Ovary (tissue), 9 donors: ENCODE measurements around the gene DGKI. TPM values are rescaled to one million over a fixed set of nuclear protein-coding genes. Genes with fewer than 3 reads are reported as not detected.

Source experiments
- DNase-seq, 5 donors: peaks; one replicate each; pipeline ENCODE4 v3.0.0-alpha.2; 2019 to 2020
- H3K27ac ChIP-seq, 2 donors: fragments of 200-600 bp; one replicate each; pipeline versions ENCODE4 v1.5.1 to v1.8.0; 2019 to 2022
- H3K27me3 ChIP-seq: fragments of 200-600 bp; one replicate; pipeline ENCODE4 v1.8.0; 2022
- H3K36me3 ChIP-seq: fragments of 200-600 bp; sonication (generic); one replicate; pipeline ENCODE4 v1.5.1; 2019
- H3K4me1 ChIP-seq: one replicate; pipeline ENCODE4 v1.8.1; 2013; ENCODE audit warnings: mild to moderate bottlenecking, moderate library complexity; ENCODE audit not compliant: insufficient read depth
- H3K4me3 ChIP-seq: fragments of 200-600 bp; sonication (generic); one replicate; pipeline ENCODE4 v1.5.1; 2017
- H3K9me3 ChIP-seq, 2 donors: fragments of 200-600 bp in 1 of 2; sonication (generic) in 1 of 2; one replicate each; pipeline versions ENCODE4 v1.5.1 to v1.8.1; 2013 to 2019; ENCODE audit warnings: mild to moderate bottlenecking in 1 of 2, moderate library complexity in 1 of 2
- CTCF ChIP-seq, 3 donors: fragments of 450-650 bp in 2 of 3; fragments of 200-600 bp in 1 of 3; IDR thresholded peaks; one replicate each; pipeline versions ENCODE4 v1.5.1 to v1.8.0; 2016 to 2022; ENCODE audit warnings: antibody characterized with exemption in 3 of 3, mild to moderate bottlenecking in 1 of 3
- EP300 ChIP-seq: sonication (generic); formaldehyde crosslinking; IDR thresholded peaks from one replicate; pipeline ENCODE4 v1.6.1; 2017; ENCODE audit warnings: antibody characterized with exemption
- POLR2A ChIP-seq: fragments of 450-650 bp; IDR thresholded peaks from one replicate; pipeline ENCODE4 v1.6.1; 2017; ENCODE audit warnings: antibody characterized with exemption, mild to moderate bottlenecking, moderate library complexity
- WGBS, 3 donors: extraction: QIAGEN DNeasy Blood & Tissue Kit in 1 of 3; methylation state at CpG; one replicate each; pipeline versions ENCODE4 v1.1.5 to v1.1.7; 2013 to 2017; 5-methylcytosine and 5-hydroxymethylcytosine counted together
- intact Hi-C, 4 donors: fragments of 100-400 bp; cut with DNase I; formaldehyde crosslinking; loops; one replicate each; pipeline versions ENCODE4 v1.11.0 to v1.15.1; 2022 to 2023
- polyA plus RNA-seq, 2 donors: library from polyadenylated mRNA; stranded (reverse); fragments of 200-250 nt in 1 of 2; fragments of 350-450 nt in 1 of 2; fragmentation: Illumina TruSeq in 1 of 2; extraction: RNeasy Lipid Tissue Mini Kit (QIAGEN cat#74804) in 1 of 2; gene quantifications; one replicate each; pipeline ENCODE4 v1.2.3, GENCODE V29; 2013 to 2014
- total RNA-seq, 7 donors: library from RNA; depleted of rRNA in 2 of 7; stranded (reverse); fragments of >200 nt in 2 of 7; fragmentation: NEBNext Ultra II Directional in 3 of 7; extraction: Animal tissue kit (Norgen Biotek cat#: 25700) in 3 of 7; gene quantifications; one replicate each; pipeline versions ENCODE4 v1.1.0 to v1.2.4, GENCODE V29; 2016 to 2023
- donor health status: DM: no; HTN: no; CAD: no; lungs with moderate emphysema.
- donor health status: DM: no; HTN: no; CAD: no.
- donor health status: Bipolar disorder and iron deficiency.
- donor health status: DM: yes; HTN: yes; CAD: no.
- donor health status: DM: no; HTN: no; CAD: no.
- donor health status: DM: yes; HTN: yes; CAD: no.

Gene DGKI
- total and polyA plus RNA-seq, 9 donors: 0.10 to 1.3 (median 0.29) TPM

DNA sequence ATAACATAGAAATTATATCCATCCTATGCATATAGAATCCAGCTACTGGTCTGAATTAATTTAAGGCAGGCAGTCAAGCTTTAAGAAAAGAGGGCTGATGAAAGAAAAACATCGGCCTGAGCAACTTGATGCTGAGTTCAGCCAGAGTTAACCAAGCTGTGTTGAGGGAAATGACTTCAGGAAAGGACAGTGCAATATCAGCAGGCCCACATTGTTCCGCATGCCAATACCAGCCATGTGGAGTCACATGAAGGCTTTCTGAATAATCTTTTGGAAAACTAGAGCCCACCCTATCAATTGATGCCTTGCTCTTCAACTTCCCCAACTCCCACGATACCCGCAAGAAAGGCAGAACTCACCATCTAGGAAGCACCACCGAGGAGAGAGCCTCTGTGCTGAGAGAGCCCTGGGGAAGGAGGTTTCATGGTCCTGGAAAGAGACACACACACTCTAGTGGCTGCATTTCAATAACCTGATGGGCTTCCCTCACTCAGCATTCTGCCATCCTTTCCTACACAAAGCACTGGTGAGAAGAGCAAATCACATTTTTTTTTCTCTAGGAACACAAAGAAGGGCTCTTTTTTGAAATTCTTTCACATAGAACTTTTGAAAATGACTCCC lies 377.5 kb downstream of the DGKI start:
- Histone ChIP-seq H3K27me3 (no peaks in the 10 kb centered on the region), H3K9me3 (no peaks in the 10 kb centered on the region), H3K36me3 (no peaks in the 10 kb centered on the region), H3K27ac (no peak overlapping the region), H3K4me1 (no peaks in the 10 kb centered on the region), H3K4me3 (no peak overlapping the region)
- DNase-seq: no peak
- WGBS, 3 donors: 84 to 87% (median 86%) methylated on average over 5 of the region's 5 CpGs
- intact Hi-C loops: no loop called here
- TF ChIP-seq EP300 (no peak), POLR2A (no peak), CTCF (IDR thresholded peaks at IDR 0.05) (no peak)

GRCh38 chr7:137462847-137463246 lies 383.9 kb downstream of the DGKI start:
- Histone ChIP-seq H3K27ac (no peak overlapping the region), H3K36me3 (no peaks in the 10 kb centered on the region), H3K9me3 (no peaks in the 10 kb centered on the region), H3K4me1 (no peaks in the 10 kb centered on the region), H3K27me3 (no peaks in the 10 kb centered on the region), H3K4me3 (no peak overlapping the region)
- WGBS, 3 donors: 89 to 91% (median 90%) methylated on average over 5 of the region's 5 CpGs
- no peak for TF ChIP-seq POLR2A
- no peak for TF ChIP-seq CTCF (IDR thresholded peaks at IDR 0.05)
- TF ChIP-seq EP300: no peak
- intact Hi-C loops: no loop called here
- DNase-seq: no peak

- TF ChIP-seq CTCF (IDR thresholded peaks at IDR 0.05) (no peak), POLR2A (no peak), EP300 (no peak)
- intact Hi-C loops: no loop called here
- H3K27ac ChIP-seq: no peak overlapping the region
Observed at GRCh38 chr7:137462074-137462715, 384.6 kb downstream of the DGKI start.

GRCh38 chr7:137458399-137458798 lies 388.4 kb downstream of the DGKI start:
- intact Hi-C loops: no loop called here
- Histone ChIP-seq H3K27ac (no peak overlapping the region), H3K4me3 (no peak overlapping the region), H3K36me3 (no peaks in the 10 kb centered on the region), H3K27me3 (no peaks in the 10 kb centered on the region), H3K4me1 (no peaks in the 10 kb centered on the region), H3K9me3 (no peaks in the 10 kb centered on the region)
- TF ChIP-seq CTCF (IDR thresholded peaks at IDR 0.05) (no peak), POLR2A (no peak), EP300 (no peak)
- no peak for DNase-seq
- 95 to 100% (median 96%) methylated on average over 2 of the region's 2 CpGs for WGBS, 3 donors

More at GRCh38 chr7:137462074-137462715, 384.6 kb downstream of the DGKI start:
- Histone ChIP-seq H3K4me1 (no peaks in the 10 kb centered on the region), H3K36me3 (no peaks in the 10 kb centered on the region), H3K4me3 (no peak overlapping the region), H3K9me3 (no peaks in the 10 kb centered on the region), H3K27me3 (no peaks in the 10 kb centered on the region)
- WGBS, 3 donors: 39 to 45% (median 45%) methylated on average over 4 of the region's 4 CpGs
- DNase-seq: no peak
